NCI-H526 (cell line): ENCODE measurements around the gene XK.
"Not testable (repeated sequence)": the region's sequence is repeated elsewhere in the genome, so short reads cannot be mapped to it uniquely, and the experiment has no call there.

Source experiments
- DNase-seq, 2 experiments: peaks; one replicate each; lab custom pipeline; 2025; lab: John Stamatoyannopoulos, UW

Gene XK

GRCh38 chrX:37754516-37754915 lies 68.9 kb downstream of the XK start:
- DNase-seq, result no peak

DNA sequence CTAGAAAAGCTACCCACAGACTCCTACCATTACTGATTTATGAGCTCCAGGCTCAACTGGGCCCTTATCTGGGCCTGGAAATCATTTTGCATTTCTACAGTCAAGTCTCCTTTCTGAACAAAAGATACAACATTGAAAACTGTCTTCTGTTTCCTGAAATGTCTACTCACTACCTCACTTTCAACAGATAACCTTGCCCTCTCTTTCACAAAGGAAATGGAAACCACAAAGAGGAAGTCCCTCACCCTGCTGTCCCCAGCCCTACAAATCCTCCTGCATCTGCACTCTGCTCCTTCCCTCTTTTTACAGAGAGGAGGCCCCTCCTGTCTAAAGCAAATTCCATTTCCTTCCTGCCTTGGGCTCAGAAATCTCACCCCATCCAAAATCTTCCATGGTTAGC lies 69.4 kb downstream of the XK start:
- no peak for DNase-seq

DNA sequence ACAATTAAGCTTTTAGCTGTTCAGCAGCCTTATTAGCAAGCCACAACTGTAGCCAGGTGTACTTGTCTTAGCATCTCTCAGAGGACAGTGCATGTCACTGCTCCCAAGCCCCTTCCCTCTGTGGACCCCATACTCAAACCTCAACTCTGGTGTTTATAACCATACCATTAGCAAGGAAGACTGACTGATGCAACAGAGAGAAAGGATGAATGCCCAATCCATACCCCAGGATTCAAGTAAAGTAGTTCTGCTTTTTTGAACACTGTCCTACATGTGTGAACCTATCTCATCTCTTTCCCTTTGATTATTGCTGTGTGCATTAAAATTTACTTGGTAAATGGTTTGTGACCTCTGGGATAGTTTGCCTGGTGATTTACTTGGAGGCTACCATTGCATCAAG lies 71.5 kb downstream of the XK start:
- no peak for DNase-seq

DNA sequence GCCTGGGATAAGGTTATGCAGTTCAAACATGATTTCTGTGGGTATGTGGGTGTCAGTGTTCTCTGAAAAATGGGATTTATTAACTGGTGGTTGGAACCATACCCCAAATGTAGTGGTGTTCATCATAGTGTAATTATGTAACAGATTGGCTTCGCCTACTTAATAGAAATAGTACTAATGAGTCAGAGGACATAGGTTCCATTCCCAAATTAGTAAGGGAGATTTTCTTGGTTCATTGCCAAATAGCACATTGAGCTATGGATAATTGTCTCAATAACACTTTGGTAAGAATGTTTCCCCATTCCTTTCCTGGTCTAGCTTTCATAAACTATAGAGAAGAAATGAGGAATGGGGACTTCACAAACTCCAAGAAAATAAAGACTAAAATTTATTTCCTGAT lies 73.8 kb downstream of the XK start:
- no peak for DNase-seq

GRCh38 chrX:37759878-37760418 lies 74.4 kb downstream of the XK start:
- DNase-seq, result no peak

DNA sequence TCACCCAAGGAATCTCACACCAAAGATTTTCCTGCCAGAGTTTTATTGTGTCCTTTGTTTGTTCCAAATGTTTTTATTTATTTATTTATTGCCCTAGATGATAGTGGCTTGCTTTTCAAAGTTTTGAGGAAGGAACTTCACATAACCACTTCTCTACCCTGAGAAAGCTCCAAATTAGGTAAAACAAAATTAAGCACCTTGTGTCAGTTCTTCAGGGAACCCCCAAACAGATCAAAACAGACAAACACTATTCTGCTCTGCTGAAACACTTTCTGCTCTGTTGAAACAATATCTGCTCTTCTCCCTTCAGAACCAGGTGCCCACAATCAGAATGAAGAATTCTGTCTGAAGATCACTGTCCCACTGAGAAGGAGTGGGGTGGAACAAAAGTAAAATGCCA lies 77.8 kb downstream of the XK start:
- no peak for DNase-seq

DNA sequence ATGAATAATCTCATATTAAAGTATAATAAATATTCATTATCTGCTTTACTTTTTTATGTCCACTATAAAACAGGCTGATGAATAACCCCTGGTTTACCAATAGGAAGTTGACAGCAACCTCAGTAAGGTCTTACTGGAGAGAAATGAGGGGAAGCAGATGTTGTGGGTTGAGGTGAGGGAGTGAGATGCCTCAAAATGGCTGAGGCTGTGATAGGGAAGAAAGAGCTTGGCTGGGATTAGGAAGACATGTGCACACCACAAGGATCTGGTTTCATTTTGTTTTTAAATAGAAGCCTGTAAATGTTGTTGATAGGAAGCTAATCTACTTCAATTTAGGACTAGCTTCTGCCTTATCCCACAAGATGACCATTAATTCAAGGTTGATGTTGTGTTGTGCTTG lies 79.9 kb downstream of the XK start:
- DNase-seq, result no peak

- DNase-seq, result no peak
Observed at GRCh38 chrX:37767430-37767829, 81.8 kb downstream of the XK start.

DNA sequence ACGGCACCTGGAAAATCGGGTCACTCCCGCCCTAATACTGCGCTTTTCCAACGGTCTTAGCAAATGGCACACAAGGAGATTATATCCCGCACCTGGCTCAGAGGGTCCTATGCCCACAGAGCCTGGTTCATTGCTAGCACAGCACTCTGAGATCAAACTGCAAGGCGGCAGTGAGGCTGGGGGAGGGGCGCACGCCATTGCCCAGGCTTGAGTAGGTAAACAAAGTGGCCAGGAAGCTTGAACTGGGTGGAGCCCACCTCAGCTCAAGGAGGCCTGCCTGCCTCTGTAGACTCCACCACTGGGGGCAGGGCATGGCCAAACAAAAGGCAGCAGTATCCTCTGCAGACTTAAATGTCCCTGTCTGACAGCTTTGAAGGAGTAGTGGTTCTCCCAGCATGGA lies 83.3 kb downstream of the XK start:
- DNase-seq, result not testable (repeated sequence)

DNA sequence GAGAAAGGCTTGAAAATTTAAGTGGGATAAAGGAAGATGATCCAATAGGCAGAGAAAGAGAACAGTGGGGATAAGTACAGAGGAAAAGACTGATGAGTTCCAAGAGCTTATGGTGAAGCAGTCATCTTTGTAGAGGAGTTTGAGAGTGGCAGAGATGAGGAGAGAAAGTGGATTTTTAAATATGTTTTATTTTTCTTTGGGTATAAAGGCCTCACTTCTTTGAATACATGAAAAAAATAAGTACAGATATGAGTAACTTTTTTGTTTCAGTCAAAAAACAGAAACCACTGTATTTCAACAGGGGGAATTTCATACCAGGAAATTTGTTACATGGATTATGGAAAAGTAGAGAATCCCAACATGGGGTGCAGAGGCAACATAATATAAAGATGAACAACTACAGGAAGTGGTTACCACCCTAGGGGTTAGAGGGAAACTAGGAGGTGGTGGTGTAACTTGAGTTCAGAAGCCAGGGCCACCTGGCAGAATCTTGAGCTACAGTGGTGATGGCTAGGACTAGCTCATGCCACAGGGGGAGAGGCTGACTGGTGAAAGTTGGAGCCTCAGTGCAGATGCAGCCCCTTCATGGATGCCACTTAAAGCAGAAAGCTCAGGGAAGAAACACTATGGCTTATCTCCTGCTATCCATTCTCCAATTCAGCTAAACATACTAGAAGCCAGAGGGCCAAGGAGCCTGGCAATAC lies 90.8 kb downstream of the XK start:
- DNase-seq, result no peak

- no peak for DNase-seq
Observed at GRCh38 chrX:37776987-37777325, 91.4 kb downstream of the XK start.

GRCh38 chrX:37779857-37780256 lies 94.3 kb downstream of the XK start, which contains the start of gene CYBB:
CYBB (plus strand) TSS chrX:37780059; CDS start chrX:37780078, 19 bp downstream.
- no peak for DNase-seq

DNA sequence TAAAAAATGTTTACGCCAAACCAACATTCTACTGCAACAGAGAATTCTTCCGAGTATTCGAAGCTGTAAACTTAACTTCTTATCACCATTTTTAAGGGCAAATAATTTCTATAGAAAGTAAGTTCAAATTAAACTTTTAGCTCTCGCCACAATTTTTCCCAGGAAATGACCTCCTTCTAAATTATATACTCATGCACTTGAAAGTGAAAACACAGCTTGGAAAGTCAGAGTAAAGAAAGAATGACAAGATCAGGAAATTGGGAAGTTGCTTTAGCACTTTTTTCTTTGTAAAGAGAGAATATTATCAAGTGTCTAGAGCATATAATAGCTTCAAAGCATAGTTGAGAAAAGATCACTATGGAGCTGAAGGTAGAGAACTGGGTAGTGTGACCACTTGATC lies 95.5 kb downstream of the XK start:
- DNase-seq, result no peak
